H9 (cell line): Measurements from ENCODE around the gene COL23A1. TPM values are rescaled to one million over a fixed set of nuclear protein-coding genes. Genes with fewer than 3 reads are reported as not detected.

ENCODE experiments used
- DNase-seq: peaks from one replicate; pipeline ENCODE4 v3.0.0-alpha.2; 2017
- H2AFZ ChIP-seq: one replicate; pipeline ENCODE4 v1.6.1; 2013; ENCODE audit warnings: mild to moderate bottlenecking, low read length, control low read depth, moderate library complexity
- H2AK5ac ChIP-seq: 2 replicates; pipeline ENCODE4 v1.6.1; 2013; ENCODE audit warnings: low read length, control low read depth, mixed read lengths; ENCODE audit not compliant: insufficient read length
- H2BK120ac ChIP-seq: one replicate; pipeline ENCODE4 v1.6.1; 2013; ENCODE audit warnings: low read depth, mild to moderate bottlenecking, low read length, control low read depth, inconsistent platforms; ENCODE audit not compliant: poor library complexity, severe bottlenecking
- H2BK12ac ChIP-seq: 2 replicates; pipeline ENCODE4 v1.6.1; 2013; ENCODE audit warnings: low read length, control low read depth, mixed read lengths, low read depth; ENCODE audit not compliant: insufficient read length
- H2BK15ac ChIP-seq: 2 replicates; pipeline ENCODE4 v1.6.1; 2013; ENCODE audit warnings: low read depth, low read length, control low read depth
- H2BK20ac ChIP-seq: one replicate; pipeline ENCODE4 v1.6.1; 2013; ENCODE audit warnings: low read depth, mild to moderate bottlenecking, low read length, control low read depth, inconsistent platforms; ENCODE audit not compliant: poor library complexity, severe bottlenecking
- H2BK5ac ChIP-seq: 2 replicates; pipeline ENCODE4 v1.6.1; 2013; ENCODE audit warnings: low read length, control low read depth, mixed read lengths; ENCODE audit not compliant: insufficient read length
- H3K14ac ChIP-seq: 2 replicates; pipeline ENCODE4 v1.6.1; 2013; ENCODE audit warnings: low read length, control low read depth; ENCODE audit not compliant: insufficient read depth
- H3K18ac ChIP-seq: 2 replicates; pipeline ENCODE4 v1.6.1; 2013; ENCODE audit warnings: low read depth, mild to moderate bottlenecking, mixed read lengths, low read length, control low read depth; ENCODE audit not compliant: insufficient read length
- H3K23ac ChIP-seq: 2 replicates; pipeline ENCODE4 v1.6.1; 2013; ENCODE audit warnings: low read length, control low read depth, mixed read lengths, low read depth; ENCODE audit not compliant: insufficient read length
- H3K23me2 ChIP-seq: 2 replicates; pipeline ENCODE4 v1.6.1; 2013; ENCODE audit warnings: low read depth, mild to moderate bottlenecking, mixed read lengths, low read length, control low read depth; ENCODE audit not compliant: insufficient read length, poor library complexity, severe bottlenecking
- H3K27ac ChIP-seq: 2 replicates; pipeline ENCODE4 v1.5.1; 2013; ENCODE audit warnings: low read length, control low read depth, mixed read lengths, low read depth; ENCODE audit not compliant: insufficient read length
- H3K27me3 ChIP-seq: 2 replicates; pipeline ENCODE4 v1.6.1; 2013; ENCODE audit warnings: low read length, control low read depth, inconsistent platforms; ENCODE audit not compliant: insufficient read depth
- H3K4ac ChIP-seq: 2 replicates; pipeline ENCODE4 v1.6.1; 2013; ENCODE audit warnings: low read depth, mild to moderate bottlenecking, control low read depth, inconsistent platforms, low read length, moderate library complexity
- H3K4me1 ChIP-seq: 2 replicates; pipeline ENCODE4 v1.6.1; 2013; ENCODE audit warnings: low read length, control low read depth, inconsistent platforms; ENCODE audit not compliant: insufficient read depth
- H3K4me2 ChIP-seq: 2 replicates; pipeline ENCODE4 v1.6.1; 2013; ENCODE audit warnings: low read length, control low read depth, mixed read lengths; ENCODE audit not compliant: insufficient read length, insufficient read depth
- H3K56ac ChIP-seq: 2 replicates; pipeline ENCODE4 v1.6.1; 2013; ENCODE audit warnings: low read depth, mild to moderate bottlenecking, mixed read lengths, low read length, control low read depth; ENCODE audit not compliant: insufficient read length
- H3K79me1 ChIP-seq: 2 replicates; pipeline ENCODE4 v1.6.1; 2013; ENCODE audit warnings: low read depth, mild to moderate bottlenecking, moderate library complexity, low read length, control low read depth, inconsistent platforms; ENCODE audit not compliant: insufficient read depth, poor library complexity, severe bottlenecking
- H3K79me2 ChIP-seq: 2 replicates; pipeline ENCODE4 v1.6.1; 2013; ENCODE audit warnings: low read length, control low read depth, inconsistent platforms; ENCODE audit not compliant: insufficient read depth
- H3K9ac ChIP-seq: 2 replicates; pipeline ENCODE4 v1.6.1; 2013; ENCODE audit warnings: low read length, control low read depth, mixed read lengths; ENCODE audit not compliant: insufficient read length; ENCODE audit errors: extremely low read depth
- H3K9me3 ChIP-seq: one replicate; pipeline ENCODE4 v1.6.1; 2013; ENCODE audit warnings: low read depth, low read length, inconsistent platforms; ENCODE audit not compliant: control insufficient read depth
- H3T11ph ChIP-seq: one replicate; pipeline ENCODE4 v1.6.1; 2013; ENCODE audit warnings: mild to moderate bottlenecking, low read length, control low read depth, inconsistent platforms
- H4K20me1 ChIP-seq: one replicate; pipeline ENCODE4 v1.6.1; 2013; ENCODE audit not compliant: control insufficient read depth, insufficient read length, insufficient read depth
- H4K5ac ChIP-seq: 2 replicates; pipeline ENCODE4 v1.6.1; 2013; ENCODE audit warnings: low read depth, mild to moderate bottlenecking, mixed read lengths, low read length, control low read depth; ENCODE audit not compliant: insufficient read length
- H4K8ac ChIP-seq: replicated peaks from 2 replicates; pipeline ENCODE4 v1.6.1; 2013; ENCODE audit warnings: low read length, control low read depth, mixed read lengths, low read depth; ENCODE audit not compliant: insufficient read length
- H4K91ac ChIP-seq: 2 replicates; pipeline ENCODE4 v1.6.1; 2013; ENCODE audit warnings: low read depth, mild to moderate bottlenecking, moderate library complexity, mixed read lengths, low read length, control low read depth; ENCODE audit not compliant: insufficient read length
- H3K27ac Mint-ChIP-seq, 3 experiments: 2 replicates in 2 of 3; 3 replicates in 1 of 3; pipeline ENCODE4 v1.8.0; 2020 to 2021; ENCODE audit warnings: mixed read lengths in 3 of 3, mild to moderate bottlenecking in 1 of 3, moderate library complexity in 1 of 3
- H3K27me3 Mint-ChIP-seq: 2 replicates; pipeline ENCODE4 v1.8.0; 2021; ENCODE audit warnings: low read depth, mild to moderate bottlenecking, moderate library complexity, mixed read lengths
- H3K36me3 Mint-ChIP-seq, 3 experiments: 2 replicates in 2 of 3; 3 replicates in 1 of 3; pipeline ENCODE4 v1.8.0; 2020 to 2021; ENCODE audit warnings: low read depth in 3 of 3, mixed read lengths in 3 of 3; ENCODE audit not compliant: insufficient read depth in 1 of 3
- H3K4me1 Mint-ChIP-seq, 2 experiments: 2 replicates each; pipeline ENCODE4 v1.8.0; 2020; ENCODE audit warnings: mixed read lengths in 2 of 2
- H3K4me3 Mint-ChIP-seq, 2 experiments: 2 replicates in 1 of 2; 3 replicates in 1 of 2; pipeline ENCODE4 v1.8.0; 2020 to 2021; ENCODE audit warnings: mild to moderate bottlenecking in 2 of 2, mixed read lengths in 2 of 2, moderate library complexity in 1 of 2
- H3K9me3 Mint-ChIP-seq, 2 experiments: 2 replicates in 1 of 2; 3 replicates in 1 of 2; pipeline ENCODE4 v1.8.0; 2020; ENCODE audit warnings: mild to moderate bottlenecking in 2 of 2, mixed read lengths in 2 of 2, moderate library complexity in 1 of 2
- CTCF ChIP-seq: fragments of 200-600 bp; sonication (generic); conservative IDR thresholded peaks from 3 replicates; pipeline ENCODE4 v1.8.0; 2021; ENCODE audit warnings: antibody characterized with exemption, mild to moderate bottlenecking
- WGBS: extraction: QIAGEN DNeasy Blood & Tissue Kit; methylation state at CpG from one replicate; pipeline ENCODE4 v1.1.7; 2013; ENCODE audit warnings: missing lambda C conversion rate, low lambda C conversion rate, mixed read lengths; ENCODE audit not compliant: insufficient read length; ENCODE audit errors: extremely low coverage; 5-methylcytosine and 5-hydroxymethylcytosine counted together
- total RNA-seq: library from RNA; stranded (reverse); gene quantifications from 2 replicates; pipeline ENCODE4 v1.2.1, GENCODE V29; 2021

The COL23A1 gene
- total RNA-seq, 1 experiment from 2014 or later = 2.6 TPM

DNA sequence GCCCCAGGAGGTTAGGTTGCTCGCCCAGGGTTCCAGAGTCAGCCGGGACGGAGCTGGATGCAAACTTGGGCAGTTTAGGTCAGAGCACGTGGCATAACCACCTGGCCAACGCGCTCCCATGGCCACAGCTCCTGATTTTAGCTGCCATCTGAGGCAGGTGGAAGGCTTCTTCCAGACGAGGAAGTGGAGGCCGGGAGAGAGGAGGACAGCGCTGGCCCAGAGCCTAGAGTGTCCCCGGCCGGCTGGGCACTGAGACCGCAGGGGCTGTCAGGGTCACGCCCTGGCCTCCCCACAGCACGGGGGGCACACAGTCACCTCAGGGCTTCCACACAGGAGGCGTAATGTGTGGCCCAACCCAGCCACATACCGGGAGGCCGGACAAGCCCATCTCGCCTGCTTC is 341.4 kb downstream of the COL23A1 start:
- Histone ChIP-seq H3K4me2 (no peak overlapping the region), H2BK20ac (no peak overlapping the region), H3K14ac (no peak overlapping the region), H3K27ac (no peak overlapping the region), H3K79me2 (no peaks in the 10 kb centered on the region), H4K8ac (no peak overlapping the region), H3K56ac (no peak overlapping the region), H3K27me3 (no peaks in the 10 kb centered on the region), H3K4ac (no peak overlapping the region), H2AFZ (no peak overlapping the region), H2BK120ac (no peak overlapping the region), H2BK15ac (no peak overlapping the region), H2BK12ac (no peak overlapping the region), H3K23ac (no peak overlapping the region), H3K4me1 (no peaks in the 10 kb centered on the region), H3K79me1 (no peaks in the 10 kb centered on the region), H2BK5ac (no peak overlapping the region), H3T11ph (no peak overlapping the region), H4K20me1 (no peaks in the 10 kb centered on the region), H3K18ac (no peak overlapping the region), H3K9ac (no peak overlapping the region), H2AK5ac (no peak overlapping the region), H3K23me2 (no peaks in the 10 kb centered on the region), H3K9me3 (no peaks in the 10 kb centered on the region), H4K91ac (no peak overlapping the region), H4K5ac (no peak overlapping the region)
- Mint-ChIP-seq H3K27ac (no peak overlapping the region), H3K4me1 (peaks cover 3% of the 10 kb centered on the region in 2 experiments), H3K27me3 (peaks cover 13% of the 10 kb centered on the region), H3K4me3 (no peak overlapping the region), H3K9me3 (no peaks in the 10 kb centered on the region), H3K36me3 (no peaks in the 10 kb centered on the region)
- no CpG with 5 or more reads among the region's 18 CpGs for WGBS
- no peak for TF ChIP-seq CTCF
- DNase-seq = no peak
